Naive thymus-derived CD8-positive, alpha-beta T cell (primary cell): Measurements from ENCODE around the gene MYO7A. TPM values are rescaled to one million over a fixed set of nuclear protein-coding genes. Genes with fewer than 3 reads are reported as not detected.
A peak's percentile ranks its signal among the peaks of the same experiment; 100 is the strongest.

ENCODE experiments used
- ATAC-seq, 2 donors: fragments of 150-1000 bp; cut with Tn5 transposase in 1 of 2; sonication (Bioruptor Pico), chemical (Tn5 transposase) in 1 of 2; 1 replicate in 1 of 2; 2 replicates in 1 of 2; pipeline ENCODE4 v1.10.0; 2021; ENCODE audit warnings: mild to moderate bottlenecking in 2 of 2, moderate library complexity in 2 of 2
- POLR2A ChIA-PET: fragments of 350-600 bp; sonication (Branson Sonifier 250); formaldehyde crosslinking; loops from one replicate; lab custom pipeline; 2021; ENCODE audit warnings: antibody characterized with exemption; lab: Charles Lee
- DNase-seq, 10 donors: peaks; one replicate each; pipeline versions ENCODE4 v3.0.0 to v3.0.0-alpha.2; 2020 to 2022
- H3K27ac Mint-ChIP-seq, 10 donors: one replicate each; pipeline ENCODE4 v1.8.0; 2020 to 2022; ENCODE audit warnings: mild to moderate bottlenecking in 10 of 10, mixed read lengths in 10 of 10, moderate library complexity in 4 of 10, inconsistent platforms in 1 of 10
- H3K27me3 Mint-ChIP-seq, 5 donors: one replicate each; pipeline ENCODE4 v1.8.0; 2021 to 2022; ENCODE audit warnings: mixed read lengths in 5 of 5
- H3K36me3 Mint-ChIP-seq, 3 donors: one replicate each; pipeline ENCODE4 v1.8.0; 2020 to 2022; ENCODE audit warnings: mixed read lengths in 3 of 3, mild to moderate bottlenecking in 2 of 3, inconsistent platforms in 1 of 3
- H3K4me1 Mint-ChIP-seq, 4 donors: one replicate each; pipeline ENCODE4 v1.8.0; 2021 to 2022; ENCODE audit warnings: mixed read lengths in 4 of 4
- H3K4me3 Mint-ChIP-seq, 10 donors: one replicate each; pipeline ENCODE4 v1.8.0; 2020 to 2022; ENCODE audit warnings: mild to moderate bottlenecking in 10 of 10, mixed read lengths in 10 of 10, moderate library complexity in 6 of 10, inconsistent platforms in 1 of 10
- H3K9me3 Mint-ChIP-seq, 9 donors: one replicate each; pipeline ENCODE4 v1.8.0; 2020 to 2022; ENCODE audit warnings: mixed read lengths in 9 of 9, mild to moderate bottlenecking in 3 of 9, inconsistent platforms in 1 of 9, moderate library complexity in 1 of 9
- polyA plus RNA-seq, 3 donors: library from polyadenylated mRNA; unstranded; fragments of 300-500 nt; fragmentation: Illumina TruSeq; gene quantifications; one replicate each; pipeline ENCODE4 v1.2.3, GENCODE V29; 2021
- total RNA-seq, 8 experiments: library from RNA in 2 of 8; stranded (reverse) in 2 of 8; gene quantifications; one replicate each; pipeline ENCODE4 v1.2.3 and lab custom pipeline; 2021 to 2026

MYO7A gene
- total and polyA plus RNA-seq, 5 experiments from 2014 or later: 0.18 to 0.30 TPM; not detected in 3

- POLR2A ChIA-PET: no interaction called here
- peaks cover 0 to 7% (median 3%) of the 10 kb centered on the region in 4 donors for H3K4me1 Mint-ChIP-seq
- H3K36me3 Mint-ChIP-seq: no peaks in the 10 kb centered on the region
- no peaks in the 10 kb centered on the region for H3K27me3 Mint-ChIP-seq
- H3K4me3 Mint-ChIP-seq: no peak overlapping the region
- no peak overlapping the region for H3K27ac Mint-ChIP-seq
- DNase-seq: no peak
- ATAC-seq: no peak
- no peaks in the 10 kb centered on the region for H3K9me3 Mint-ChIP-seq
These were observed 44.6 kb downstream of the MYO7A start for GRCh38 chr11:77172666-77172982.

DNA sequence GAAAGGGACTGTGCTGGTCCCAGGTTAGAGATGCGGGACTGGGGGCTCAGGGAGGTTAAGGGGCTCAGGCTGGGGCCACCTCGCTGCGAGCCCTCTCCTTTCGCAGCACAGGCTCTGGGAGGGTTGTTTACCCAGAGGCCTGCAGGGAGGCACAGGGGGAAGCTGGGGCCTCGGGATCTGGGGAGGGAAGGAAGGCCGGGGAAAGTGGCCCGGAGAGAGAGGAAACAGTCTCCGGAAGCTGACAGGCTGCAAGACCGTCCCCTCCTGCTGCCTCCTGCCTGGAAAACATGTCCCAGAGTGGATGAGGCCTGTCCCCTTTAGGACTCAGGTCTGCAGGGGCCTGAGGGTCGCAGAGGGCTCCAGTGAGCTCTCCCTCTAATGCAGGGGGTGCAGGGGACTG, 45.4 kb downstream of the MYO7A start:
- POLR2A ChIA-PET: no interaction called here
- Mint-ChIP-seq H3K36me3 (no peaks in the 10 kb centered on the region), H3K9me3 (peaks cover 0 to 2% (median 0%) of the 10 kb centered on the region in 9 donors), H3K4me1 (peaks cover 0 to 7% (median 2%) of the 10 kb centered on the region in 4 donors), H3K4me3 (no peak overlapping the region), H3K27me3 (no peaks in the 10 kb centered on the region), H3K27ac (peak overlapping the region in 1 of 10 donors; percentile 60)
- ATAC-seq: no peak
- no peak for DNase-seq

GRCh38 chr11:77174559-77174958, 46.5 kb downstream of the MYO7A start:
- peaks cover 0 to 3% (median 0%) of the 10 kb centered on the region in 9 donors for H3K9me3 Mint-ChIP-seq
- POLR2A ChIA-PET: no interaction called here
- H3K27ac Mint-ChIP-seq: no peak overlapping the region
- H3K36me3 Mint-ChIP-seq: no peaks in the 10 kb centered on the region
- H3K4me1 Mint-ChIP-seq: peaks cover 0 to 7% (median 2%) of the 10 kb centered on the region in 4 donors
- no peaks in the 10 kb centered on the region for H3K27me3 Mint-ChIP-seq
- no peak for ATAC-seq
- no peak for DNase-seq
- no peak overlapping the region for H3K4me3 Mint-ChIP-seq

GRCh38 chr11:77175021-77175842, 47.2 kb downstream of the MYO7A start:
- peaks cover 0 to 3% (median 0%) of the 10 kb centered on the region in 9 donors for H3K9me3 Mint-ChIP-seq
- H3K36me3 Mint-ChIP-seq: no peaks in the 10 kb centered on the region
- no peak overlapping the region for H3K4me3 Mint-ChIP-seq
- H3K4me1 Mint-ChIP-seq: peaks cover 0 to 7% (median 2%) of the 10 kb centered on the region in 4 donors
- POLR2A ChIA-PET: no interaction called here
- no peak for DNase-seq
- ATAC-seq: no peak
- H3K27ac Mint-ChIP-seq: peak overlapping the region in 1 of 10 donors; percentile 72
- H3K27me3 Mint-ChIP-seq: no peaks in the 10 kb centered on the region

DNA sequence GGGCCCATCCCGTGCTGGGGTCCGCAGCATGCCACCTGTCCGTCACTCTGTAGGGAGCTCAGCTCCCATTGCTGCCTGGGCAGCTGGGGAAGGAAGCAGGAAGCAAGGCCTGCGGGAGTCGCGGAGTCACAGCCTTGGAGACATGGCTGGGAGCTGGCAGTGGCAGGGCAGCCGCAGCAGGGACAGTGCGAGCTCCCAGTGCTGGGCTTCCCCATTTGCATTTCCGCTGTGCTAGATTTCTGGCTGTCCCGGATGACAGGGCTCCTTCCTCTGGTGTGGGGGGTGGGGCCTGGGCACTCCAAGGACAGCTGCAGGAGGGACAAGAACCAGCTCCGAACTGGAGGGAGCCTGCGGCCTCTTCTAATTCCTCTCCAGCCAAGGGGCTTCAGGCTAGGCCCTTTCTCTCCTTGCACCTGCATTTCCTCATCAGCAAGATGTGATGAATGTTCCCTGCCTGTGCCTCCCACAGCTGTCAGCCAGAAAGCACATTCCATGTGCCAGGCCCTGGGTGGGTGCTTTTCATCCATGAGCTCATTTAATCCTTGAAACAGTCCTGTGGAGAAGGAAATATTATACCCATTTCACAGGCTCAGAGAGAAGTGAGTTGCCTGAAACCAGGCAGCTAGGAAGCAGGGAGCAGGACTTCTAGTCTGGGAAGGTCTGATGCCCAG, 48.0 kb downstream of the MYO7A start:
- DNase-seq: no peak
- POLR2A ChIA-PET: no interaction called here

DNA sequence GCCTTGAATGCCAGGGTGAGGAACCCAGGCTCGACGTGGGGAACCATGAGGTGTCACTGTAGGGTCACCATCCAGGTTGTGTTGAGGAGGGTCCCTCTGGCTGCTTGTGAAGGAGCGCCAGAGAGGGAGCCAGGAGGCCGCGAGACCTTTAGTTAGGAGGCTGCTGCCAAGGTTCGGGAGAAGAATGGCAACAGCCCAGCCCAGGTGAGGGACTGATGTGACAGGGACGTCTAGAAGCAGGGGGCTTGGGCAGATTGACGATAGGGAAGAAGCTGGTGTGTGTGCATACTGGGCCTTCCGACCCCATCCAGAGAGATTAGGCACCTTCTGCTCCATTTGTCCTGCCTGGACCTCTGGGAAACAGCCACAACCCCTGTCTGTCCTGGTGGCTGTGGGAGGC, 49.0 kb downstream of the MYO7A start:
- DNase-seq: no peak
- POLR2A ChIA-PET: no interaction called here
- ATAC-seq: no peak
- H3K4me3 Mint-ChIP-seq: no peak overlapping the region
- H3K36me3 Mint-ChIP-seq: no peaks in the 10 kb centered on the region
- peaks cover 0 to 3% (median 0%) of the 10 kb centered on the region in 9 donors for H3K9me3 Mint-ChIP-seq
- H3K27ac Mint-ChIP-seq: peak overlapping the region in 2 of 10 donors; percentile 43 to 46
- H3K27me3 Mint-ChIP-seq: no peaks in the 10 kb centered on the region
- peaks cover 0 to 7% (median 2%) of the 10 kb centered on the region in 4 donors for H3K4me1 Mint-ChIP-seq

More for the DNA sequence above, 48.0 kb downstream of the MYO7A start:
- no peaks in the 10 kb centered on the region for H3K36me3 Mint-ChIP-seq
- H3K9me3 Mint-ChIP-seq: peaks cover 0 to 3% (median 0%) of the 10 kb centered on the region in 9 donors
- H3K4me1 Mint-ChIP-seq: peaks cover 0 to 7% (median 2%) of the 10 kb centered on the region in 4 donors
- no peaks in the 10 kb centered on the region for H3K27me3 Mint-ChIP-seq
- H3K4me3 Mint-ChIP-seq: no peak overlapping the region
- ATAC-seq: no peak
- H3K27ac Mint-ChIP-seq: peak overlapping the region in 1 of 10 donors; percentile 46

DNA sequence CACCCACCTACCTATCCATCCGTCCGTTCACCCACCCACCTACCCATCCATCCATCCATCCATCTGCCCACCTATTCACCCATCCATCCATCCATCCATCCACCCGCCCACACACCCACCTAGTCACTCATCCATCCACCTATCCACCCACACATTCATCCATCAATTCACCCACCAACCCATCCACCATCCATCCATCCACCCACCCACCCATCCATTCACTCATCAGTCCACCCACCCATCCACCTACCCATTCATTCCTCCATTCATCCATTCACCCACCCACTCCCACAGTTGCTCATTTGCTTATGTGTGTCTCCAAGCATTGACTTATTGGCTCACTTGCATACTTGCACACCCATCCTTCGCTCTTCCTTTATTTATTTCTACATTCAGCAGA, 50.1 kb downstream of the MYO7A start:
- H3K4me3 Mint-ChIP-seq: no peak overlapping the region
- ATAC-seq (no peak), DNase-seq (no peak)
- peaks cover 0 to 7% (median 2%) of the 10 kb centered on the region in 4 donors for H3K4me1 Mint-ChIP-seq
- no peak overlapping the region for H3K27ac Mint-ChIP-seq
- H3K9me3 Mint-ChIP-seq: peaks cover 0 to 3% (median 0%) of the 10 kb centered on the region in 9 donors
- no peaks in the 10 kb centered on the region for H3K27me3 Mint-ChIP-seq
- no peaks in the 10 kb centered on the region for H3K36me3 Mint-ChIP-seq
- POLR2A ChIA-PET: no interaction called here

GRCh38 chr11:77179048-77179447, 51.0 kb downstream of the MYO7A start:
- no peaks in the 10 kb centered on the region for H3K36me3 Mint-ChIP-seq
- H3K27me3 Mint-ChIP-seq: no peaks in the 10 kb centered on the region
- H3K9me3 Mint-ChIP-seq: peaks cover 0 to 3% (median 0%) of the 10 kb centered on the region in 9 donors
- peaks cover 0 to 7% (median 2%) of the 10 kb centered on the region in 4 donors for H3K4me1 Mint-ChIP-seq
- no peak for ATAC-seq
- POLR2A ChIA-PET: no interaction called here
- no peak for DNase-seq
- H3K4me3 Mint-ChIP-seq: no peak overlapping the region
- H3K27ac Mint-ChIP-seq: no peak overlapping the region

- Mint-ChIP-seq H3K36me3 (no peaks in the 10 kb centered on the region), H3K27ac (no peak overlapping the region), H3K4me3 (no peak overlapping the region), H3K27me3 (no peaks in the 10 kb centered on the region), H3K9me3 (peaks cover 0 to 3% (median 0%) of the 10 kb centered on the region in 9 donors), H3K4me1 (peaks cover 0 to 7% (median 2%) of the 10 kb centered on the region in 4 donors)
- DNase-seq (no peak), ATAC-seq (no peak)
- POLR2A ChIA-PET: no interaction called here
These were observed 51.6 kb downstream of the MYO7A start for GRCh38 chr11:77179681-77180080.

GRCh38 chr11:77180346-77180745, 52.3 kb downstream of the MYO7A start:
- no peak for DNase-seq
- peaks cover 0 to 3% (median 0%) of the 10 kb centered on the region in 9 donors for H3K9me3 Mint-ChIP-seq
- no peak overlapping the region for H3K4me3 Mint-ChIP-seq
- no peaks in the 10 kb centered on the region for H3K27me3 Mint-ChIP-seq
- no peaks in the 10 kb centered on the region for H3K36me3 Mint-ChIP-seq
- H3K4me1 Mint-ChIP-seq: peaks cover 0 to 6% (median 1%) of the 10 kb centered on the region in 4 donors
- ATAC-seq: no peak
- POLR2A ChIA-PET: no interaction called here
- H3K27ac Mint-ChIP-seq: no peak overlapping the region

GRCh38 chr11:77181226-77181625, 53.2 kb downstream of the MYO7A start:
- DNase-seq (no peak), ATAC-seq (no peak)
- H3K4me1 Mint-ChIP-seq: peaks cover 0 to 1% (median 0%) of the 10 kb centered on the region in 4 donors
- POLR2A ChIA-PET: no interaction called here
- peak overlapping the region in 1 of 10 donors; percentile 59 for H3K27ac Mint-ChIP-seq
- H3K9me3 Mint-ChIP-seq: peaks cover 0 to 3% (median 0%) of the 10 kb centered on the region in 9 donors
- no peak overlapping the region for H3K4me3 Mint-ChIP-seq
- H3K27me3 Mint-ChIP-seq: no peaks in the 10 kb centered on the region
- H3K36me3 Mint-ChIP-seq: no peaks in the 10 kb centered on the region

GRCh38 chr11:77181799-77182541, 53.9 kb downstream of the MYO7A start:
- ATAC-seq: no peak
- H3K9me3 Mint-ChIP-seq: peaks cover 0 to 3% (median 0%) of the 10 kb centered on the region in 9 donors
- no peaks in the 10 kb centered on the region for H3K4me1 Mint-ChIP-seq
- POLR2A ChIA-PET: no interaction called here
- H3K27ac Mint-ChIP-seq: peak overlapping the region in 1 of 10 donors; percentile 60
- no peaks in the 10 kb centered on the region for H3K27me3 Mint-ChIP-seq
- H3K36me3 Mint-ChIP-seq: no peaks in the 10 kb centered on the region
- DNase-seq: no peak
- H3K4me3 Mint-ChIP-seq: no peak overlapping the region
